Ovary (tissue), 3 donors: ENCODE results near the gene RAB22A.

ENCODE experiments used
- EP300 ChIP-seq: sonication (generic); formaldehyde crosslinking; IDR thresholded peaks from one replicate; pipeline ENCODE4 v1.6.1; 2017; ENCODE audit warnings: antibody characterized with exemption
- POLR2A ChIP-seq: fragments of 450-650 bp; IDR thresholded peaks from one replicate; pipeline ENCODE4 v1.6.1; 2017; ENCODE audit warnings: antibody characterized with exemption, mild to moderate bottlenecking, moderate library complexity
- TF ChIP-seq, protein P1 (sequence below), 3 donors: fragments of 450-650 bp in 2 of 3; fragments of 200-600 bp in 1 of 3; IDR thresholded peaks; one replicate each; pipeline versions ENCODE4 v1.5.1 to v1.8.0; 2016 to 2022; ENCODE audit warnings: antibody characterized with exemption in 3 of 3, mild to moderate bottlenecking in 1 of 3
- donor health status: DM: no; HTN: no; CAD: no.

DNA sequence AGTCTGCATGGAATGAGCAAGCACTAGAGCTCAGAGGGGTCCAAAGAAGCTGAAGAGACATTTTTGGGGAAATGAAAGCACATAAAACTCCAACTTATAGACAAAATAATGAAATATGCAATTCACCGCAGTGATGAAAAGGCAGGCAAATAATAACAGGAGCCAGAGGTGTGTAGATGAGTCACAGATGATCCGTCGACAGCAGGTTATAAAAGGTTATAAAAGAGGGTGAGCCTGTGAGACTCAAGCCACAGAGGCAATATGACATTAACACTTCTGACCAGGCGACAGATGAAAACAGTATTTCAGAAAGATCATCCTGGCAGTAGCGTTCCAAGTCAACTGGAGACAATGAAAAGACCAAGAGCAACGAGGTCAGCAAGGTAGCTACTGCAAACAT is 45.2 kb upstream of the RAB22A start:
- TF ChIP-seq, protein P1, sequence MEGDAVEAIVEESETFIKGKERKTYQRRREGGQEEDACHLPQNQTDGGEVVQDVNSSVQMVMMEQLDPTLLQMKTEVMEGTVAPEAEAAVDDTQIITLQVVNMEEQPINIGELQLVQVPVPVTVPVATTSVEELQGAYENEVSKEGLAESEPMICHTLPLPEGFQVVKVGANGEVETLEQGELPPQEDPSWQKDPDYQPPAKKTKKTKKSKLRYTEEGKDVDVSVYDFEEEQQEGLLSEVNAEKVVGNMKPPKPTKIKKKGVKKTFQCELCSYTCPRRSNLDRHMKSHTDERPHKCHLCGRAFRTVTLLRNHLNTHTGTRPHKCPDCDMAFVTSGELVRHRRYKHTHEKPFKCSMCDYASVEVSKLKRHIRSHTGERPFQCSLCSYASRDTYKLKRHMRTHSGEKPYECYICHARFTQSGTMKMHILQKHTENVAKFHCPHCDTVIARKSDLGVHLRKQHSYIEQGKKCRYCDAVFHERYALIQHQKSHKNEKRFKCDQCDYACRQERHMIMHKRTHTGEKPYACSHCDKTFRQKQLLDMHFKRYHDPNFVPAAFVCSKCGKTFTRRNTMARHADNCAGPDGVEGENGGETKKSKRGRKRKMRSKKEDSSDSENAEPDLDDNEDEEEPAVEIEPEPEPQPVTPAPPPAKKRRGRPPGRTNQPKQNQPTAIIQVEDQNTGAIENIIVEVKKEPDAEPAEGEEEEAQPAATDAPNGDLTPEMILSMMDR (IDR thresholded peaks at IDR 0.05) = no peak
- TF ChIP-seq POLR2A = no peak
- TF ChIP-seq EP300 = no peak
